HepG2 (cell line): ENCODE measurements around the gene PODXL2. TPM values are rescaled to one million over a fixed set of nuclear protein-coding genes. Genes with fewer than 3 reads are reported as not detected.
A peak's percentile ranks its signal among the peaks of the same experiment; 100 is the strongest.

Experiments
- ATM ChIP-seq: fragments of 450-650 bp; IDR thresholded peaks from 2 replicates; pipeline ENCODE4 v1.7.1; 2017; ENCODE audit warnings: mild to moderate bottlenecking, borderline replicate concordance
- CERS6 ChIP-seq: sonication (generic); formaldehyde crosslinking; IDR thresholded peaks from 2 replicates; pipeline ENCODE4 v1.5.0; 2020; ENCODE audit warnings: missing genetic modification reagents
- HDAC1 ChIP-seq: sonication (generic); formaldehyde crosslinking; IDR thresholded peaks from 2 replicates; pipeline ENCODE4 v1.5.1; 2020; ENCODE audit warnings: mild to moderate bottlenecking, missing genetic modification reagents
- IKZF4 ChIP-seq: sonication (generic); formaldehyde crosslinking; IDR thresholded peaks from 2 replicates; pipeline ENCODE4 v1.5.1; 2020; ENCODE audit warnings: borderline replicate concordance, mild to moderate bottlenecking, low read depth, missing genetic modification reagents; ENCODE audit errors: not compliant biosample characterization
- IRF1 ChIP-seq: sonication (generic); formaldehyde crosslinking; IDR thresholded peaks from 2 replicates; pipeline ENCODE4 v1.4.0; 2020; ENCODE audit warnings: low read depth, mild to moderate bottlenecking, missing genetic modification reagents
- MAFG ChIP-seq: sonication (generic); formaldehyde crosslinking; IDR thresholded peaks from 2 replicates; pipeline ENCODE4 v1.5.1; 2020; ENCODE audit warnings: mild to moderate bottlenecking, missing genetic modification reagents
- MIER2 ChIP-seq: IDR thresholded peaks from 2 replicates; pipeline ENCODE4 v1.6.1; 2016; ENCODE audit warnings: missing biosample characterization, missing genetic modification reagents
- POLR2G ChIP-seq: fragments of 200-400 bp; formaldehyde crosslinking; IDR thresholded peaks from 2 replicates; pipeline ENCODE4 v1.6.1; 2018; ENCODE audit warnings: mild to moderate bottlenecking, low read depth, low read length, moderate library complexity
- PRMT3 ChIP-seq: sonication (generic); formaldehyde crosslinking; IDR thresholded peaks from 2 replicates; pipeline ENCODE4 v1.8.1; 2022; ENCODE audit warnings: low read depth, mild to moderate bottlenecking, moderate library complexity, missing genetic modification reagents, borderline replicate concordance
- SP2 ChIP-seq: sonication (generic); formaldehyde crosslinking; IDR thresholded peaks from 2 replicates; pipeline ENCODE4 v1.5.1; 2020; ENCODE audit warnings: mild to moderate bottlenecking, missing genetic modification reagents
- TEF ChIP-seq: sonication (generic); formaldehyde crosslinking; IDR thresholded peaks from 2 replicates; pipeline ENCODE4 v1.5.0; 2020; ENCODE audit warnings: missing genetic modification reagents
- ZKSCAN8 ChIP-seq: IDR thresholded peaks from 2 replicates; pipeline ENCODE4 v1.6.1; 2016; ENCODE audit warnings: borderline replicate concordance, missing genetic modification reagents, missing compliant biosample characterization
- ZNF143 ChIP-seq: sonication (generic); formaldehyde crosslinking; IDR thresholded peaks from 2 replicates; pipeline ENCODE4 v1.4.0; 2020; ENCODE audit warnings: missing genetic modification reagents
- ZNF333 ChIP-seq: sonication (generic); formaldehyde crosslinking; IDR thresholded peaks from 2 replicates; pipeline ENCODE4 v1.4.0; 2020; ENCODE audit warnings: mild to moderate bottlenecking, missing genetic modification reagents, borderline replicate concordance
- ZNF562 ChIP-seq: sonication (generic); formaldehyde crosslinking; IDR thresholded peaks from 2 replicates; pipeline ENCODE4 v1.8.0; 2022; ENCODE audit warnings: missing genetic modification reagents, borderline replicate concordance
- ZNF781 ChIP-seq: sonication (generic); formaldehyde crosslinking; IDR thresholded peaks from 2 replicates; pipeline ENCODE4 v1.5.1; 2020; ENCODE audit warnings: borderline replicate concordance, mild to moderate bottlenecking, missing genetic modification reagents; ENCODE audit errors: not compliant biosample characterization
- ZNF83 ChIP-seq: sonication (generic); formaldehyde crosslinking; IDR thresholded peaks from 2 replicates; pipeline ENCODE4 v1.4.0; 2020; ENCODE audit warnings: missing genetic modification reagents, mild to moderate bottlenecking, borderline replicate concordance
- polyA plus RNA-seq, 8 experiments: library from polyadenylated mRNA; depleted of rRNA in 3 of 8; stranded (reverse) in 7 of 8; unstranded in 1 of 8; fragments of >200 nt; fragmentation: Illumina TruSeq in 4 of 8; extraction: Trizol in 4 of 8; gene quantifications; 2 replicates each; pipeline versions ENCODE4 v1.2.1 to v1.2.3, GENCODE V29; 2011 to 2016; ENCODE audit warnings: low read depth in 4 of 8, missing spikeins in 1 of 8, mixed read lengths in 1 of 8; ENCODE audit not compliant: insufficient read depth in 1 of 8
- total RNA-seq, 5 experiments: library from RNA; depleted of rRNA; stranded (reverse); fragments of >200 nt; fragmentation: Illumina TruSeq; extraction: Trizol; gene quantifications; 2 replicates each; pipeline ENCODE4 v1.2.3, GENCODE V29; 2016; ENCODE audit warnings: low read depth in 1 of 5
- TF ChIP-seq, protein P1 (sequence below): IDR thresholded peaks from 2 replicates; pipeline ENCODE4 v1.6.1; 2012; ENCODE audit warnings: inconsistent platforms
- TF ChIP-seq, protein P2 (sequence below): sonication (generic); formaldehyde crosslinking; IDR thresholded peaks from 2 replicates; pipeline ENCODE4 v1.5.1; 2020; ENCODE audit warnings: missing genetic modification reagents, mild to moderate bottlenecking, borderline replicate concordance
- TF ChIP-seq, protein P3 (sequence below): sonication (generic); formaldehyde crosslinking; IDR thresholded peaks from 2 replicates; pipeline ENCODE4 v1.4.0; 2020; ENCODE audit warnings: missing genetic modification reagents

The PODXL2 gene
- total and polyA plus RNA-seq, 2 of the 13 experiments (the other 11 are each of a cell fraction or from before 2014, with no cell fraction given): 20.4 to 25.1 TPM

GRCh38 chr3:127590593-127591465 is 38.2 kb upstream of the PODXL2 start, which contains the start of gene TPRA1 (continued):
- TF ChIP-seq POLR2G (peak; percentile 77), PRMT3 (CRISPR knock-in tag) (no peak; the same call in 1 of the 2 replicates), ZNF562 (CRISPR knock-in tag) (no peak), ZNF333 (CRISPR knock-in tag) (no peak), ZNF781 (CRISPR knock-in tag) (no peak), TEF (CRISPR knock-in tag) (no peak), CERS6 (no peak), ZNF83 (no peak), MAFG (CRISPR knock-in tag) (no peak), SP2 (CRISPR knock-in tag) (peak; percentile 87), HDAC1 (CRISPR knock-in tag) (peak; percentile 68), ZKSCAN8 (no peak), ZNF143 (CRISPR knock-in tag) (peak; percentile 78), ATM (no peak), IKZF4 (CRISPR knock-in tag) (no peak), IRF1 (no peak), MIER2 (CRISPR knock-in tag) (no peak)
- TF ChIP-seq, protein P1, sequence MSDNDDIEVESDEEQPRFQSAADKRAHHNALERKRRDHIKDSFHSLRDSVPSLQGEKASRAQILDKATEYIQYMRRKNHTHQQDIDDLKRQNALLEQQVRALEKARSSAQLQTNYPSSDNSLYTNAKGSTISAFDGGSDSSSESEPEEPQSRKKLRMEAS: peak; percentile 95
- TF ChIP-seq, protein P2, sequence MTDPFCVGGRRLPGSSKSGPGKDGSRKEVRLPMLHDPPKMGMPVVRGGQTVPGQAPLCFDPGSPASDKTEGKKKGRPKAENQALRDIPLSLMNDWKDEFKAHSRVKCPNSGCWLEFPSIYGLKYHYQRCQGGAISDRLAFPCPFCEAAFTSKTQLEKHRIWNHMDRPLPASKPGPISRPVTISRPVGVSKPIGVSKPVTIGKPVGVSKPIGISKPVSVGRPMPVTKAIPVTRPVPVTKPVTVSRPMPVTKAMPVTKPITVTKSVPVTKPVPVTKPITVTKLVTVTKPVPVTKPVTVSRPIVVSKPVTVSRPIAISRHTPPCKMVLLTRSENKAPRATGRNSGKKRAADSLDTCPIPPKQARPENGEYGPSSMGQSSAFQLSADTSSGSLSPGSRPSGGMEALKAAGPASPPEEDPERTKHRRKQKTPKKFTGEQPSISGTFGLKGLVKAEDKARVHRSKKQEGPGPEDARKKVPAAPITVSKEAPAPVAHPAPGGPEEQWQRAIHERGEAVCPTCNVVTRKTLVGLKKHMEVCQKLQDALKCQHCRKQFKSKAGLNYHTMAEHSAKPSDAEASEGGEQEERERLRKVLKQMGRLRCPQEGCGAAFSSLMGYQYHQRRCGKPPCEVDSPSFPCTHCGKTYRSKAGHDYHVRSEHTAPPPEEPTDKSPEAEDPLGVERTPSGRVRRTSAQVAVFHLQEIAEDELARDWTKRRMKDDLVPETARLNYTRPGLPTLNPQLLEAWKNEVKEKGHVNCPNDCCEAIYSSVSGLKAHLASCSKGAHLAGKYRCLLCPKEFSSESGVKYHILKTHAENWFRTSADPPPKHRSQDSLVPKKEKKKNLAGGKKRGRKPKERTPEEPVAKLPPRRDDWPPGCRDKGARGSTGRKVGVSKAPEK (CRISPR knock-in tag): no peak
- TF ChIP-seq, protein P3, sequence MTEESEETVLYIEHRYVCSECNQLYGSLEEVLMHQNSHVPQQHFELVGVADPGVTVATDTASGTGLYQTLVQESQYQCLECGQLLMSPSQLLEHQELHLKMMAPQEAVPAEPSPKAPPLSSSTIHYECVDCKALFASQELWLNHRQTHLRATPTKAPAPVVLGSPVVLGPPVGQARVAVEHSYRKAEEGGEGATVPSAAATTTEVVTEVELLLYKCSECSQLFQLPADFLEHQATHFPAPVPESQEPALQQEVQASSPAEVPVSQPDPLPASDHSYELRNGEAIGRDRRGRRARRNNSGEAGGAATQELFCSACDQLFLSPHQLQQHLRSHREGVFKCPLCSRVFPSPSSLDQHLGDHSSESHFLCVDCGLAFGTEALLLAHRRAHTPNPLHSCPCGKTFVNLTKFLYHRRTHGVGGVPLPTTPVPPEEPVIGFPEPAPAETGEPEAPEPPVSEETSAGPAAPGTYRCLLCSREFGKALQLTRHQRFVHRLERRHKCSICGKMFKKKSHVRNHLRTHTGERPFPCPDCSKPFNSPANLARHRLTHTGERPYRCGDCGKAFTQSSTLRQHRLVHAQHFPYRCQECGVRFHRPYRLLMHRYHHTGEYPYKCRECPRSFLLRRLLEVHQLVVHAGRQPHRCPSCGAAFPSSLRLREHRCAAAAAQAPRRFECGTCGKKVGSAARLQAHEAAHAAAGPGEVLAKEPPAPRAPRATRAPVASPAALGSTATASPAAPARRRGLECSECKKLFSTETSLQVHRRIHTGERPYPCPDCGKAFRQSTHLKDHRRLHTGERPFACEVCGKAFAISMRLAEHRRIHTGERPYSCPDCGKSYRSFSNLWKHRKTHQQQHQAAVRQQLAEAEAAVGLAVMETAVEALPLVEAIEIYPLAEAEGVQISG: peak; percentile 61; the same call in 1 of the 2 replicates
